NCI-H1417 (cell line): ENCODE results near the gene MADD.
"Not testable (repeated sequence)": the region's sequence is repeated elsewhere in the genome, so short reads cannot be mapped to it uniquely, and the experiment has no call there.

Experiments
- DNase-seq, 3 experiments: peaks; one replicate each; lab custom pipeline; 2025; lab: John Stamatoyannopoulos, UW

MADD gene

GRCh38 chr11:47274495-47275235 is 4.7 kb downstream of the MADD start:
- DNase-seq, result no peak

GRCh38 chr11:47276923-47277322 is 7.0 kb downstream of the MADD start:
- DNase-seq, result no peak

DNA sequence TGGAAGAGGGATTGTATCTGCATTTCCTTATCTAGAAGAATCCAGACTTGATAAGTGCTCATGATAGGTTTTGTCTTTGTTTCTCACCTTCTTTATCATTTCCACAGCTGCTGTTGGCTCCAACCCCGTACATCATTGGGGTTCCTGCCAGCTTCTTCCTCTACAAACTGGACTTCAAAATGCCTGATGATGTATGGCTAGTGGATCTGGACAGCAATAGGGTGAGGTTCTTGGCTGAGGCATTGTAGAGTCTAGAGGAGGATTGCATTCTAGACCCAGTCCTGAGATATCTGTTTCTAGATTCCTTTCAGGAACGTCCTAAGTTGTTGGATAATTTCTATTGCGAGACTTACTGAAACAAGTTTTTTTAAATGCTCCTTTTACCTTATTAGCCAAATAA is 8.1 kb downstream of the MADD start:
- no peak for DNase-seq

DNA sequence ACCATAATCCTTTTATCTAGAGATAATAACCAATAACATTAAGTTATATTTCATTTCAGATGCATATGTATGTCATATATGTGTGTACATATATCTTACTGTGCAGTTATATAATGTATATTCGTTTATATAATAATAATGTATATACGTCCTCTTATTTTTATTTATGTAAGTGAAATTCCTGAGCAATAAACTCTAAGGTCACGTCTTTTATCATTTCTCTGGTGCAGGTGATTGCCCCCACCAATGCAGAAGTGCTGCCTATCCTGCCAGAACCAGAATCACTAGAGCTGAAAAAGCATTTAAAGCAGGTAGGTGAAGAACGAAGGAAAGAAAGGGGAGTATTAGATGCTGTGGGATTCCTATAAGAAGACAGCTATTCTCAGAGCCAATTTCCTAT is 8.8 kb downstream of the MADD start:
- DNase-seq, result no peak

DNA sequence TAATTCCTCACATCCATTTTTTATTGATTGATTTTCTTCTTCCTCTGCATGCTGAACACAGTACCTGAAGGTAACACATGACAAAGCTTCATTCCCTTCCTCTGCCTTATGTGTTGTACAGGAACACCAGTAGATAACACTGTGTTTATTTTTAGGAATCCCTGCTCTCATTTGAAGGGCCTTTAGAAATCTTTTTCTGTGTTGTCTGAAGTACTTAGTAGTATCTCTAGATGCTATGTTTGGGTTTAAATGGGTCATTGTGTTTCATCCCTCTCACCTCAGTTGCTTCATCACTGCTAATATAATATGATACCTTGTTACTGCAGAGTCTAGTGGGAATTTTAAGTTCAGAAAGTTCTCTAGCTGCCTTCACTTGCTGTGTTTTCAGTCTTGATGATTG is 10.2 kb downstream of the MADD start:
- no peak for DNase-seq

GRCh38 chr11:47280860-47281259 is 10.9 kb downstream of the MADD start:
- DNase-seq, result no peak

GRCh38 chr11:47282462-47282861 is 12.5 kb downstream of the MADD start:
- DNase-seq, result no peak

GRCh38 chr11:47284151-47284550 is 14.2 kb downstream of the MADD start:
- DNase-seq, result no peak

GRCh38 chr11:47285969-47286770 is 16.2 kb downstream of the MADD start:
- DNase-seq, result no peak

GRCh38 chr11:47288066-47288465 is 18.1 kb downstream of the MADD start:
- DNase-seq, result no peak

GRCh38 chr11:47289856-47290255 is 19.9 kb downstream of the MADD start:
- DNase-seq, result no peak

DNA sequence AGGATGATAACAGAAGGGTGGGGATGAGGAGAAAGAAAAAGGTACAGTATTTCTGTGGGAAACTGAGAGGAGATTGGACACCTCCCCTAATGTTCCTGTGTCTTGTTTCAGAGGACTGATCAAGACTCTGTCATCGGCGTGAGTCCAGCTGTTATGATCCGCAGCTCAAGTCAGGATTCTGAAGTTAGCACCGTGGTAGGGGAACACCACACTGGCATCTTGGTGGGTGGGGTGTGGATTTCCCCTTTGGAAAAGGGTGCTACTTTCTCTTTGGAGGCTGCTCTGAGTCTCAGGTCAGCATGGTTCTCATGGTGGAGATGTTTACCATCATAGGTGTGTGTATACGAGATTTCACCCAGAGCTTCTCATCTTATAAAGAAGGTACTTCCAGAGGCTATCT is 25.5 kb downstream of the MADD start:
- DNase-seq, result no peak

- peak in 1 of 3 experiments; percentile 62 for DNase-seq
Observed at GRCh38 chr11:47296045-47296444, 26.1 kb downstream of the MADD start.

- no peak for DNase-seq
Observed at GRCh38 chr11:47299078-47299477, 29.1 kb downstream of the MADD start.

DNA sequence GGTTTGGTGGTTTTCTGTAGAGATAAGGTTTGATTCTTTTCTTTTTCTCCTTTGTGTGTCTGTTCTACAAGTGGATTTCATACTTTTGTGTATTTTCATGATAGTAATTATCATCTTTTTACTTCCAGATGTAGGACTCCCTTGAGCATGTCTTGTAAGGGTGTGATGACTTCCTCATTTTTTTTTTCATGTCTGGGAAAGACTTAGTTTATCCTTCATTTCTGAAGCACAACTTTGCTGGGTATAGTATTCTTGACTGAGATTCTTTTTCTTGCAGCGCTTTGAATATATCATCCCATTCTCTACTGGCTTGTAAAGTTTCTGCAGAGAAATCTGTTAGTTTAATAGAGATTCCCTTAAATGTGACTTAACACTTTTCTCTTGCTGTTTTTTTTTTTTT is 32.9 kb downstream of the MADD start:
- DNase-seq, result no peak

DNA sequence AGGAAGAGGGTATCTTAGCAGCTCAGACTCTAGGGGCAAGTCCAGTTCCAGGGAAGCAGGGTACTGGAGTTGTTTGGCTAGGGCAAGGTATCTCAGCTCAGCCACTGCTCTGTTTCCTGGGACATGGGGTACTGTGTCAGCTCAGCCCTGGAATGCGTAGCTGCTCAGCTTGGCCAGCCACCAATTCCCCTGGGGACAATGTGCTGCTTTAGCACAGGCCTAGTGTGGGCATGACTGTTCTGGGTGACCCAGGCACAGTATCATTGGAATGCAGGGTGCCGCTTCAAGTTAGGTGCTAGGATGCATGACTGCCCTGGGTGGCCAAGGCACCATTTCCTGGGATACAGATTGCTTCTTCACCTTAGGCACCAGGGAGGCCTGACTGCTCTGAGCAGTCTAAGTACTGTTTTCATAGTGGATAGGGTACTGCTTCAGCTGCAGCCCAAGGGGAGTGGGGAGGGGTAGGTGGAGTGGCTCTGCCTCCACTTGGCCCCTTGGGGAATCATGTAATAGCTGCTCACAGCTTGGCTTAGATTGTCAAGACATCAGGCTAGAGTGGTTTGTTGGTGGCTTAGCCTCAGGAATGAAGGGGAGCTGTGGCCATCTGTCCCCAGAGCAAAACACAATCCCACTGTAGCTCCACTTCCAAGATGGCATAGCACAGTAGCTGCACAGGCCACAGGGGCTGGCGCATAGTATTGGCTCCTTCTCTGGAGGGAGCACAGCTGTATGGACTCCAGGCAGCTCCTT is 36.0 kb downstream of the MADD start:
- DNase-seq, result no peak

- no peak for DNase-seq
Observed at GRCh38 chr11:47306484-47306844, 36.5 kb downstream of the MADD start.

DNA sequence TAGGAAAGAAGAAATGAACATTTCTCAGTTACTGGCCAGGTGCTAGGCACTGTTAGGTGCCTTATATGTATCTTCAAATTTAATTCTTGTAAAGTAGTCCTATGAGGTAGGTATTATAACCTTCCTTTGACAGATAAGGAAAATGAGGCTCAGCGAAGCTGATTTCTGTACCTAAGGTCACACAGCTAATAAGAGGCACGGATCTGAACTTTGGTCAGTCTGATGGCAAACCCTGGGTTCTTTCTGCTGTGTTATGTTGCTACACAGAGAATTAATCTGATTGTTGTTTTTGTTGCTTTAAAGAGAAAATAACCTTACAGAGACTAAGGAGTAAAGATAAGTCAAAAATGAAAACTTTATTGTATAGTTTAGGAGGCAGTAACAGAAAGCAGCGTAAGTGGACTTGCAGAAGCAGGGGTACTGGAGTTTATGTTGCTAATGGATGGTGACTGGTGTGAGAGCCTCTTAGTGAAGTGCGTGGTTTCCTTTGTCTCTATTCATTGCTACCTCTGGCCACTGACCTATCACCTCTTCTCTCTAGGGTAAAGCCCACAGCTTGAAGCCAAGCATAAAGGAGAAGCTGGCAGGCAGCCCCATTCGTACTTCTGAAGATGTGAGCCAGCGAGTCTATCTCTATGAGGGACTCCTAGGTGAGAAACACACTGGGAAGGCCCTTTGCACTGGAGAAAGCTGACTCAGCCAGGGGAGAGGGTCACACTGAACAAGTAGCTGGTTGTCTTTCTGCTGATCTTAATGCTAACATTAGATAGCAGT is 38.3 kb downstream of the MADD start:
- DNase-seq, result no peak

DNA sequence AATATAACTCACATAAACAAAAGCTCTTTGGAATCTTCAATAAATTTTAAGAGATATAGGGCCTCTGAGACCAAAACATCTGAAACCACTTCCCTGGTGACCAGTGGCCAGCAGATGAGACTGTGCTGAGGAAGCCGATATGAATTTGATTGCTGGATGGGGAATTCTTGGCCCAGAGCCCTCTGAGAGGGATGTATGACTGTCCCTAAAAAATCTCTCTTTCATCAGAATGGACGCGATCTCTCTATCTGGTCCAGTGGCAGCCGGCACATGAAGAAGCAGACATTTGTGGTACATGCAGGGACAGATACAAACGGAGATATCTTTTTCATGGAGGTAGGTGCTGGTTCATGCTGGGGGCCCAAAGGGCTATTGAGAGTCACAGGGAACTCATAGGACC is 45.1 kb downstream of the MADD start:
- no peak for DNase-seq

DNA sequence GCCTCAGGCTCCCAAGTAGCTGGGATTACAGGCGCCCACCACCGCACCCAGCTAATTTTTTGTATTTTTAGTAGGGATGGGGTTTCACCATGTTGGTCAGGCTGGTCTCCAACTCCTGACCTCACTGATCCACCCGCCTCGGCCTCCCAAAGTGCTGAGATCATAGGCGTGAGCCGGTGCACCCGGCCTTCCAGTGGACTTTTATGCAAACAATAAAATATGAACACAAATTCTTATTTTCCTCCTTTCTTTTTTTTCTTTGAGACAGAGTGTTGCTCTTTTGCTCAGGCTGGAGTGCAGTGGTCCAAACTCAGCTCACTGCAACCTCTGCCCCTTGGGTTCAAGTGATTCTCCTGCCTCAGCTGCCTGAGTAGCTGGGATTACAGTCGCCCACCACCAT is 46.6 kb downstream of the MADD start:
- not testable (repeated sequence) for DNase-seq

DNA sequence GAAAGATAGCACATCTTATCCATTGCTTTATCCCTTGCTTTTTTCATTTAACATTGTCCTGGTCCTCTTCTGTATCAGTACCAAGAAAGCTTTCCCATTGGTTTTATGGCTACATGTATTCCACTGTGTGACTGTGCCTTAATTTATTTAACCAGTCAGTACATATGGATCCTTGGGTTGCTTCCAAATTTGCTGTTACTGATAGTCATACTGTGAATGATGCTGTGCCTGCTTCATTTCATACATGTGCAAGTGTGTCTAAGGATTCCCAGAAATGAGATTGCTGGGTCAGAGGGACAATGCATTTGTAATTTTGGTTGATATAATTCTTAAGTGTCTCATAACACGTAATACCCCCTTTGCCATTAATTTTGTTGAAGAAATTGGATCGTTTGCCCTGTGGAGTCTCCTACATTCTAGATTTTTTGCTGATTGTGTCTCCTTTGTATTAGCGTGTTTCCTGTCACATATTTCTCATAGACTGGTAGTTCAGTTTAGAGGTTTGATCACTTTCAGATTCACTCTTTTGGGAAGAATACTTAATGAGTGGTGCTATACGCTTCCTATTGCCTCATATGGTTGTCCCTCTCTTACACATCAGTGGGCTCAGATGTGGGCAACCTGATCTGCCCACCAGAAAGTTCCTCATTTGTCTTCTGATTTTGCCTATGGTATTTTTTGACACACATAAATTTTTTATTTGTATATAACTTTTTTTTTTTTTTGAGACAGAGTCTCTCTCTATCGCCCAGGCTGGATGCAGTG is 47.3 kb downstream of the MADD start:
- DNase-seq, result no peak
